Endothelial cell of umbilical vein (primary cell): ENCODE measurements around the gene CMSS1. TPM values are rescaled to one million over a fixed set of nuclear protein-coding genes. Genes with fewer than 3 reads are reported as not detected.

Source experiments
- BruUV-seq: library from RNA; stranded (reverse); fragments of 400-500 nt; replicated peaks from 2 replicates; lab custom pipeline; 2021; lab: Mats Ljungman, UMichigan
- CTCF ChIA-PET: fragments of 300-600, 350-600 bp; sonication (Branson Sonifier 250); formaldehyde crosslinking; loops from one replicate; lab custom pipeline; 2021; ENCODE audit warnings: antibody characterized with exemption, inconsistent platforms; lab: Charles Lee
- POLR2A ChIA-PET: fragments of 300-600, 350-600 bp; sonication (Branson Sonifier 250); formaldehyde crosslinking; loops from one replicate; lab custom pipeline; 2021; ENCODE audit warnings: antibody characterized with exemption, inconsistent platforms; lab: Charles Lee
- DNase-seq: peaks from one replicate; pipeline ENCODE4 v3.0.0-alpha.2; 2011; ENCODE audit warnings: low read depth, low spot score
- FAIRE-seq: peaks from 2 replicates; lab custom pipeline; 2011; peaks lifted over from hg19 to GRCh38; lab: Jason Lieb, UNC
- H2AFZ ChIP-seq: 2 replicates; pipeline ENCODE4 v1.6.0; 2012; ENCODE audit warnings: low read depth, low read length, control low read depth, inconsistent platforms
- H3K27ac ChIP-seq: 2 replicates; pipeline ENCODE4 v1.5.1; 2011; ENCODE audit warnings: low read depth, mild to moderate bottlenecking, control low read depth, low read length, moderate library complexity; ENCODE audit not compliant: insufficient read depth
- H3K27me3 ChIP-seq, 2 experiments: 2 replicates each; pipeline versions ENCODE4 v1.6.0 to v1.6.1; 2011; ENCODE audit warnings: low read length in 2 of 2, mixed read lengths in 1 of 2; ENCODE audit not compliant: control insufficient read depth in 2 of 2, insufficient read depth in 2 of 2
- H3K36me3 ChIP-seq, 2 experiments: 2 replicates in 1 of 2; 3 replicates in 1 of 2; pipeline ENCODE4 v1.5.1; 2011; ENCODE audit warnings: low read length in 2 of 2, mild to moderate bottlenecking in 1 of 2, moderate library complexity in 1 of 2; ENCODE audit not compliant: control insufficient read depth in 2 of 2, insufficient read depth in 2 of 2; ENCODE audit errors: extremely low read depth in 1 of 2
- H3K4me1 ChIP-seq: 3 replicates; pipeline ENCODE4 v1.5.1; 2011; ENCODE audit warnings: mild to moderate bottlenecking, low read length; ENCODE audit not compliant: control insufficient read depth, insufficient read depth; ENCODE audit errors: extremely low read depth
- H3K4me2 ChIP-seq: 2 replicates; pipeline ENCODE4 v1.6.1; 2011; ENCODE audit warnings: low read length, control low read depth, mixed read lengths; ENCODE audit not compliant: insufficient read depth
- H3K4me3 ChIP-seq, 3 experiments: fragments of 200-600 bp in 1 of 3; sonication (generic), shearing (Covaris generic) in 1 of 3; replicated peaks in 1 of 3; 2 replicates each; pipeline ENCODE4 v1.5.1; 2011 to 2016; ENCODE audit warnings: control low read depth in 3 of 3, low read length in 3 of 3, mild to moderate bottlenecking in 2 of 3, inconsistent platforms in 1 of 3, low read depth in 1 of 3, moderate library complexity in 1 of 3; ENCODE audit not compliant: insufficient read depth in 1 of 3
- H3K79me2 ChIP-seq: 2 replicates; pipeline ENCODE4 v1.6.0; 2012; ENCODE audit warnings: low read length, inconsistent platforms; ENCODE audit not compliant: control insufficient read depth, insufficient read depth
- H3K9ac ChIP-seq: replicated peaks from 2 replicates; pipeline ENCODE3; 2011; ENCODE audit warnings: low read length, control low read depth; ENCODE audit not compliant: insufficient read depth; ENCODE audit errors: extremely low read depth
- H3K9me1 ChIP-seq: replicated peaks from 3 replicates; pipeline ENCODE4 v1.6.0; 2011; ENCODE audit warnings: mild to moderate bottlenecking, low read length; ENCODE audit not compliant: control insufficient read depth, insufficient read depth; ENCODE audit errors: extremely low read depth
- H3K9me3 ChIP-seq: replicated peaks from 2 replicates; pipeline ENCODE4 v1.5.1; 2012; ENCODE audit warnings: low read length, inconsistent platforms; ENCODE audit not compliant: control insufficient read depth, insufficient read depth
- H4K20me1 ChIP-seq: replicated peaks from 2 replicates; pipeline ENCODE3; 2011; ENCODE audit warnings: mild to moderate bottlenecking, low read length; ENCODE audit not compliant: control insufficient read depth, insufficient read depth; ENCODE audit errors: extremely low read depth
- CTCF ChIP-seq, 2 donors: IDR thresholded peaks; 1 replicate in 1 of 2; 2 replicates in 1 of 2; pipeline ENCODE4 v1.5.1; 2011; ENCODE audit warnings: low read length in 2 of 2, mild to moderate bottlenecking in 2 of 2, moderate library complexity in 2 of 2, control low read depth in 1 of 2, inconsistent platforms in 1 of 2, low read depth in 1 of 2; ENCODE audit not compliant: insufficient read depth in 1 of 2; ENCODE audit errors: extremely low read depth in 1 of 2
- EZH2 ChIP-seq: IDR thresholded peaks from 2 replicates; pipeline ENCODE4 v1.6.1; 2012; ENCODE audit warnings: borderline replicate concordance, low read depth, mild to moderate bottlenecking, moderate library complexity, low read length, inconsistent platforms; ENCODE audit not compliant: severe bottlenecking
- FOS ChIP-seq: IDR thresholded peaks from 2 replicates; pipeline ENCODE4 v1.6.1; 2011; ENCODE audit warnings: mild to moderate bottlenecking, low read length, moderate library complexity, borderline replicate concordance; ENCODE audit not compliant: insufficient read depth
- GATA2 ChIP-seq: IDR thresholded peaks from 2 replicates; pipeline ENCODE4 v1.7.0; 2011; ENCODE audit warnings: low read depth, mild to moderate bottlenecking, moderate library complexity, mixed read lengths, low read length; ENCODE audit not compliant: insufficient read length, insufficient read depth
- JUN ChIP-seq: IDR thresholded peaks from 2 replicates; pipeline ENCODE4 v1.6.1; 2011; ENCODE audit warnings: borderline replicate concordance, low read depth; ENCODE audit not compliant: insufficient read length, insufficient read depth
- MAX ChIP-seq: IDR thresholded peaks from 2 replicates; pipeline ENCODE4 v1.6.1; 2011; ENCODE audit not compliant: insufficient read depth, insufficient read length
- MYC ChIP-seq: IDR thresholded peaks from one replicate; pipeline ENCODE4 v1.6.1; 2011; ENCODE audit warnings: mild to moderate bottlenecking, low read depth, low read length
- POLR2A ChIP-seq: IDR thresholded peaks from 2 replicates; pipeline ENCODE4 v1.6.1; 2012; ENCODE audit warnings: low read depth, mild to moderate bottlenecking, control low read depth, low read length
- POLR2AphosphoS5 ChIP-seq: IDR thresholded peaks from 2 replicates; pipeline ENCODE4 v1.6.1; 2012; ENCODE audit warnings: low read depth, mild to moderate bottlenecking, control low read depth, low read length, moderate library complexity; ENCODE audit not compliant: insufficient read depth
- dilution Hi-C: fragments of 300-500 bp; cut with MboI; formaldehyde crosslinking; loops from one replicate; pipeline ENCODE4 v1.15.0; 2019; ENCODE audit warnings: low sequenced_read_pairs; ENCODE audit not compliant: extremely low pct_ligation_motif_present
- intact Hi-C: fragments of 100-400 bp; cut with micrococcal nuclease; formaldehyde crosslinking; loops from one replicate; pipeline ENCODE4 v1.10.0; 2022
- polyA plus RNA-seq, 4 experiments: library from polyadenylated mRNA; depleted of rRNA in 3 of 4; stranded (reverse) in 3 of 4; unstranded in 1 of 4; fragments of >200 nt; gene quantifications; 2 replicates each; pipeline versions ENCODE4 v1.2.1 to v1.2.3, GENCODE V29; 2011 to 2012; ENCODE audit warnings: missing spikeins in 1 of 4
- total RNA-seq: library from RNA; stranded (reverse); gene quantifications from 2 replicates; pipeline ENCODE4 v1.2.3, GENCODE V29; 2021

CMSS1 gene
- total and polyA plus RNA-seq, 2 donors (not counting 3 experiments of a cell fraction or from before 2014, with no cell fraction given): 9.7 to 60.6 TPM

- Histone ChIP-seq H3K4me1 (peaks cover 18% of the 10 kb centered on the region), H2AFZ (no peak overlapping the region), H3K79me2 (no peaks in the 10 kb centered on the region), H3K27ac (no peak overlapping the region), H3K4me2 (no peak overlapping the region), H3K9ac (no peak overlapping the region), H3K9me3 (no peaks in the 10 kb centered on the region), H3K27me3 (no peaks in the 10 kb centered on the region), H3K36me3 (no peaks in the 10 kb centered on the region), H3K4me3 (no peak overlapping the region), H4K20me1 (no peaks in the 10 kb centered on the region), H3K9me1 (no peaks in the 10 kb centered on the region)
- ChIA-PET POLR2A (no interaction called here), CTCF (interaction anchor here (1.0 to 8.9 kb wide), 2 partner anchors 182 to 228 kb away, joined by 3 to 197 read pairs; no protein-coding TSS in a partner anchor)
- dilution Hi-C loops (no loop called here), intact Hi-C loops (no loop called here)
- no peak for TF ChIP-seq POLR2A
- TF ChIP-seq GATA2: no peak
- TF ChIP-seq JUN: no peak
- TF ChIP-seq MAX: no peak
- TF ChIP-seq FOS: no peak
- no peak for TF ChIP-seq EZH2
- no peak for TF ChIP-seq MYC
- no peak for TF ChIP-seq CTCF (IDR thresholded peaks at IDR 0.05; ENCODE audit: extremely low read depth in 1 of 2, insufficient read depth in 1 of 2, low read depth in 1 of 2, low read length in 2 of 2)
- TF ChIP-seq POLR2AphosphoS5: no peak
- FAIRE-seq (no peak), DNase-seq (no peak)
- no TSS peak for BruUV-seq
Observed at GRCh38 chr3:100072326-100073048, 254.8 kb downstream of the CMSS1 start.
